ENCODE data around the gene SOHLH1.

The SOHLH1 gene

DNA sequence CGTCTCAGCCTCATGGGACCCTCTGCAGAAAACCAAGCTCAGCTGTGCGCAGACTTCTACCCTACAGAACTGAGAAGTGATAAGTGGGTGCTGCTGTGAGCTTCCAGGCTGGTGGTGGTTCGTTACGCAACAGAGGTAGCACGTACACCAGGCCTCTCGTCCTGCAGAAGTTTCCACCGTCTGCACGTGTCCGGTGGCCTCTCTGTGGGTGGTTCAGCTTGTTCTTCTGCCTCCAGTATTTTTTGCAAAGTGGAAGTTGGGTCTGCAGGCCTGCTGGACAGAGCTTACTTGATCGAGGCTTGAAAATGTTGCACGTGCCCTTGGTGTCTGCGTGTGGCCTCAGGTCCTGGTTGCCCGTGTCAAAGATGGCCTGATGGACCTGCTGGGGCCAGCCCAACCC is 30.2 kb upstream of the SOHLH1 start:
- no peak for DNase-seq (ENCODE audit: low read depth)

- DNase-seq (ENCODE audit: low read depth): no peak
Measured at GRCh38 chr9:135728436-135729110, 29.3 kb upstream of the SOHLH1 start.

- DNase-seq (ENCODE audit: low read depth): no peak
Measured at GRCh38 chr9:135727257-135727875, 28.1 kb upstream of the SOHLH1 start.

GRCh38 chr9:135726138-135726853 is 27.0 kb upstream of the SOHLH1 start:
- DNase-seq (ENCODE audit: low read depth): no peak

DNA sequence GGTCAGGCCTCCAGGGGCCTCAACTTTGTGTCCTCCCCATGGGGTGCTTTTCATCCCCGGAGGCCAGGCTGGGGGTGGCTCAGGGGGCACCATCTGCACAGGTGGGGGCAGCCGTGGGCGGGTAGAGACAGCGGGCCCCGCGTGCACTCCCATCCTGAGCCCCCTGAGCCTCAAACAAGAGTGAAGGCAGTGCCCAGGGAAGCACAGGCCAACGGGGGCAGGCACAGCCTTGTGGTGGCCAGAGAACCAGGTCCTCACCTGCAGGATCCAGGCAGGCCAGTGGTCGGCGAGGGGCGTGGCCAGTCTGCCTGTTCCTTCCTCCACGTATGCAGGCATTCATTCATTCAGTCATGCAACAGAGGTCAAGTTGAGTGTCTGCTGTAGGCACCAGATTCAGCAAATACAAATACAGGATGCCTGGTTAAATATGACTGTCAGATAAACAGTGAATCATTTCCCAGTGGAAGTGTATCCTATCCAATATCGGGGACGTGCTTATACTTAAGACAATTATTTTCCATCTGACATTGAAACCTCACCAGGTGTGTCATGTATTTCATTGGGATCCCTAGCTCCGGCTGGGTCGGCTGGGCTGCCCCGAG is 25.0 kb upstream of the SOHLH1 start:
- DNase-seq (ENCODE audit: low read depth): no peak

- no peak for DNase-seq (ENCODE audit: low read depth)
Measured at GRCh38 chr9:135722365-135722764, 23.1 kb upstream of the SOHLH1 start.

DNA sequence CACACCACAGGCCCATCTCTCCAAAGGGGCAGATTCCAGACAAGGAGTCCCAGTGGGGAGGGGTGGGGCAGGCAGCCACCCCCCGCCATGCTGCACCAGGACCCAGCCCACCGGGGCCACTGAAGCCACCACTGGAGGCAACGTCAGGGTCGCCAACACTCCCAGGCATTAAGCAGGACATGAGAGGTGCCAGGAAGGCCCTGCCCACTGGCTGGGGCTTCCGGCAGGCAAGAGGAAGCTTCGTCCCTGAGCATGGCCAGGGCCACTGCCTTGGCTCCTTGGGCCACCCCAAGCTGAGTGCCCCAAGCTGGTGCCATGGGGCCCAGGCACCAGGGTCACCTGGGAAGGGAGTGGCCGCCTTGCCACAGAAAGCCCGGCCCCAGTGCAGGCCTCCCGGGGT is 20.2 kb upstream of the SOHLH1 start:
- DNase-seq (ENCODE audit: low read depth): no peak

DNA sequence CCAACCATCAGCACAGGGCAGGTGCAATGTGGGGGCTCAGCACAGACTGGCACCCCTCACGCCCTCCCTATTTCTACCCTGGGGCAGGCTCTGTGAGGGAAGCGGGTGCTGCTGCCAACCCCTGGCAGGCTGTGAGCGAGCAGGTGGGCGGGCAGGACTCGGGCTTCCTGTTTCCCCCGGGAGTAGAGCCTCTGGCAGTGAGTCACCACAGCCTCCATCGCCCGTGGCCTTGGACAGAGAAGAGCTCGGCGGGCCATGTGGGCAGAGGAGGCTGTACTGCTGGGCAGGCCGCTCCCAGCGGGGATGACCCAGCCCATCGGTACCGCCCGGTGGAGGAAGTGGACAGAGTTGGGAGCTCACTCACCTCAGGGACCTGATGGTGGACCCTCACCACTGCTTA is 19.3 kb upstream of the SOHLH1 start:
- DNase-seq (ENCODE audit: low read depth): no peak

GRCh38 chr9:135717410-135717809 is 18.1 kb upstream of the SOHLH1 start:
- DNase-seq (ENCODE audit: low read depth): no peak

DNA sequence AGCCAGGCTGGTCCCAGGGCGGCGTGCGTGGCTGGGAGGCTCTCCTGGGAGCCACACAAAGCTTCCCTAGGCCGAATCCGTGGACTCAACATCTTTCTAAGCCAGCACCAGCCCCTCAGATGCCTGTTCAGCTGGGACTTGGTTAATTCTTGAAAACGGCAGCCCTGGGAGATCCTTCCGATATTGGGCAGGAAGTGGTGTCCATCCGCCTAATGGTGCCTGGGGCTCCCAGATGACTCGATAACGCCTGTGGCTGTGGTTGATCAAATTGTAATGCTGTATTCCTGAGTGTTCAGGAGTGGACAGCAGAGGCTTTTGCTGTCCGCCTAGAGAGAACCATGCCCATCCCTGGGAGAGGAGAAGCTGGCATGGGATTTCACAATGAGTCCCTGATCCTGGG is 16.8 kb upstream of the SOHLH1 start:
- DNase-seq (ENCODE audit: low read depth): no peak

GRCh38 chr9:135715056-135715595 is 15.8 kb upstream of the SOHLH1 start:
- DNase-seq (ENCODE audit: low read depth): no peak

DNA sequence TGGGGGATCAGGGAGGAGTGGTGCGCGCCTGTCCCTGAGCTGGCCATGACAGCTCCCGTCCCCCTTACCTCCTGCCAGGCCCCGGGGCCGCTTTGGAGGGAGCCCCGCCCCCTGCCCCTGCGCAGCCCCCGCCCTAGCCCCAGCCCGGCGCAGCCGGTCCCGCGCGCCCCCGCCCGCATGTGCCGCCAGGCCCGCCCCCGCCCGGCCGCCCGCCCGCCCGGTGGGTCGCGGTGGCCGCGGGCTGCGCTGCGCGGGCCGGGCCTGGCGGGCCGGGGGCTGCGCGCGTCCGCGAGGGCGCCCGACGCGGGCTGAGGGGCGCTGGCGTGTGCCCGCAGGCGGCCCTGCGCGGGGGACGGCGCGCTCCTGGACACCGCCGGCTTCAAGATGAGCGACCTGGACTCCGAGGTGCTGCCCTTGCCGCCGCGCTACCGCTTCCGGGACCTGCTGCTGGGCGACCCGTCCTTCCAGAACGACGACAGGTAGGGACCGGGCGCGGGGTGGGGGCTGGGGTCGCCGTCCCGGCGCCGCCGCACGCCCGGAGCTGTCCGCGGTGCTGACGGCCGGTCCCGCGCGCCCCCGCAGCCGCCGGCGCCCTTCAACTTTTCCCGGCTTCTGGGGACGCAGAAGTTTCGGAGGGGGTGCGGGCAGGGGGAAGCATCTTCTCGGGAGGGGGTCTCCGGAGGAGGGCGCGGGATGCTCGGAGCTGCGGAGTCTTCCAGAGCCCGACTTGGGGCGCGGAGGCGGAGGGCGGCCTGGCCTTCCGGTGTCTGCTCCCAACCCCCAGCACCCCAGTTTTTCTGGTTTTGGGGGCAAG is 15.2 kb upstream of the SOHLH1 start:
- DNase-seq (ENCODE audit: low read depth): no peak

DNA sequence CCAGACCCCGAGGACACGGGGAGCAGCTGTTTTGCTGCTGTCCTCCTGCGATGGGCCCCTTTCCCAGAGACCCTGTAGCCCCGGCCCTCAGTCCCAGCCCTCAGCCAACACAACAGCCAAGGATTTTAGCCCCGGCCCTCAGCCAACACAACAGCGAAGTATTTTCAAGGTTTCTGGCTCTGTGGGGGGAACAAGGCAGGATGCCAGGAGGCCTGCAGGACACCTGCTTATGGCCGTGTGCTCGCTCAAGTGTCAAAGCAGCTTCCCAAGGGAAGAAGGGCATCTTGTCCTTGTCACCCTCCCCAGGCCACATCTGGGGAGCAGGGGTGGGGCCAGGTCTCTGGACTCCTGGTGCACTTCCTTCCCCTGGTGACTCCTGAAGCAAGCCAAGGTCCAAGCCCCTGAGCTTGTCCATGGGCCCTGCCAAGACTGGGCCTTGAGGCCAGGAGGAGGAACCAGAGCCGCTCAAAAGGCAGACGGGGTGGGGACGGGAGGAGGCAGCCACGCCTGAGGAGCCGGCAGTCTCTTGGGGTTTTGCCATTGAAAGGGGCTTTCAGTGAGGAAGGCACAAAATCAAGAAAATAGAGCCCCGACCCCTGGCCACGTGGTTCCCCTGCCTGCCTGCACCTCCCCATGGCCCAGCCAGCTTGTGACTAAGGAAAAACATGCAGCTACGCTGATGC is 13.5 kb upstream of the SOHLH1 start:
- DNase-seq (ENCODE audit: low read depth): no peak

DNA sequence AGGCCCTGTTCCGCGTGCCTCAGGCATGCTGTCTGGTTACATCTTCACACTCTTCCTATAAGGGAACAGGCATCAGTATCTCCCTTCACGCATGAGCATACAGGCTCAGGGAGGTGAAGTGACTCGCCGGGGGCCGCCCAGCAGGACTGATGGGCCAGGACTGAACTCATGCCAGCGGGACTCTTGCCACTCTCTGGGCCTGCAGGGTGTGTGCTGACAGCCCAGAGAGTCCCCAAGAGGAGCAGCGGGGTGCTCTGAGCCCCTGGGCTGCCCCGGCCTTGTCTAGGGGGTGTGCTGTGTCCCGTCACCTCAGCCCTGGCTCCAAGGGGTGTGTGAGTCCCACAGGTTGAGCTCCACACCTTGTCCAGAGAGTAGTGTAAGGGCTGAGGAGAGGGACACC is 12.6 kb upstream of the SOHLH1 start:
- DNase-seq (ENCODE audit: low read depth): no peak

GRCh38 chr9:135711391-135711790 is 12.1 kb upstream of the SOHLH1 start:
- DNase-seq (ENCODE audit: low read depth): no peak

GRCh38 chr9:135708164-135708563 is 8.9 kb upstream of the SOHLH1 start:
- no peak for DNase-seq (ENCODE audit: low read depth)

DNA sequence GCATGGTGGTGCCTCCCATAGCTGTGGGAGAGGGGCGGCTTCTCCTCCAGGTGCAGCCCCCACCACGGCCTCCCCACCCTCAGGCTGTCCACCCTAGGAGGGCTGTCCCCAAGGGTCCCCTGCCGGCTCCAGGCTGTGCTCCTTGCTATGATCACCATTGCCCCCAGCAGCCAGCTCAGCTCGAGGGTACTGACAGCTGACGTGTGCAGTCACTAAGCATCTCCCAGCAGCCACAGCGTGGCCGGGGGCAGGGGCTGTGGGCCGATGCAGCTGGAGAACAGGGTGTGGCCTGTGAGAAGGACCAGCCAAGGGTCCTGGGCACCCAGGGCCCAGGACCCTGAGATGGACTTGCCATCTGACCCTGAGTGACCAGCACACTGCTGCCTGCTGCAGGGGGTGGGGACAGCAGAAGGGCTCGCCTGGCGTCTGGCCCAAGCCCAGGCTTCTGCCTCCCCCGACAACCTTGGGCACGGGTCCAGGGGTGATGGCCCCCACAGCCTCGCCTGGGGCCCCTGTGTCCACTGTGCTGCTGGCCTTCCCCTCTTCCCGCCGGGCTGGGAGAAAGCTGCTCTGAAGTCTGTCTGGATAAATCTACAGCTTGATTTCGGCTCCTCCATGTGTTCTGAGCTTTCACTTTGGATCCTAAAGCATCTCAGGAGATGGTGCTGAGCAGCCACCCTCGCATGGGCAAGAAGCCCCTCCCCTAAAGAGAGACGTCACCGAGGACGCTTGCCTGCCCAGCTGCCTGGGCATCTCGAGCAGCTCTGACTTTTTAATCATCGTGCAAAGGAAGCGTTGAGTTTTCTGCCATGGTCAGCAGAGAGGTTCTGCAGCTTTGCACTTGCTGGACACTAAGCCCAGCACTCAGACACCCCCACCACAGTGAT is 8.2 kb upstream of the SOHLH1 start:
- DNase-seq (ENCODE audit: low read depth): no peak

DNA sequence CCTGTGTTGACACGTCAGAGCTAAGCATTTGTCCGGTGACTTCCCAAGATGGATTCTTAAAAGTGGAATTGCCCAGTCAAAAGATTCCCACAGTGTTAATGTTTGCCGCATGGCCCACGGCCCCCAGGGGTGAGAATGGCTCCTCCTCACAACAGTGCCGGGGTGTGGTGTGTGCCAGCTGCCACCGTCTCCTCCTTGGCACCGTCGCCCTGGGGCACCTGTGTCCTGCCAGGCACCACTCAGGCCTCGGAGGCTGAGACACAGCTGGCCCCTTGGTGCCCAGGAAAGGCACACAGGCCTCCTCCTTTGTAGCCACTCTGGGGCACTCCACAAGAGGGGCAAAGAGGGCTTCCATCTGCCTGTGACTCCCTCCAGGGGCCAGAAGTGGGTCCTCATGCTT is 7.0 kb upstream of the SOHLH1 start:
- DNase-seq (ENCODE audit: low read depth): no peak

- DNase-seq (ENCODE audit: low read depth): no peak
Measured at GRCh38 chr9:135705376-135705775, 6.1 kb upstream of the SOHLH1 start.

DNA sequence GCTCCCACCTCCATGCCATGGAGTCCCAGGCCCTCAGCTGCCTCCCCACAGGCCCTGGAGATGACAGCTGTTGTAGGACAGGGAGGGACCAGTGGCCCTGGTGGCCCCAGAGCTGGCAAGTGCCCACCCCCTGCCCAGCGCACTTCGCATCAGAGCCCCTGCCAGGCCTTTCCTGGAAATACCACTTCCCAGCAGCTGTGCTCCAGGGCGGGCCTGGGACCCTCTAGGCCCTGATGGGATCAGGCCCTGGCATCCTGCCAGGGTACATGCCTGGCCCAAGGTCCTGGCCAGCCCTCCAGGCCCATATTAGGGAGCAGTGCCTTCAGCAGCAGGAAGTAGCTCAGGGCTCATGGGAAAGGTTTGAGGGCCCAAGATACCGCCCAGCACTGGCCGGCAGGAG is 5.2 kb upstream of the SOHLH1 start:
- DNase-seq (ENCODE audit: low read depth): no peak

Measured in stimulated activated CD8-positive, alpha-beta memory T cell treated with anti-CD3 and anti-CD28 coated beads, Interleukin-12 subunit alpha, Interleukin-12 subunit beta, amount 100 ng/mL, for 1 hour (primary cell).